Measurements from ENCODE around the gene CGB3.
"Not testable (repeated sequence)": the region's sequence is repeated elsewhere in the genome, so short reads cannot be mapped to it uniquely, and the experiment has no call there.

- TF ChIP-seq POLR2A, CEBPB, MAFK (IDR thresholded peaks at IDR 0.05; ENCODE audit: low read depth, low read length): not testable (repeated sequence)
These were observed 19.4 kb upstream of the CGB3 start, which contains the start of gene CGB5 for GRCh38 chr19:49043548-49043947.

Data from IMR-90 (cell line).